ENCODE results near the gene SLC13A2. TPM values are rescaled to one million over a fixed set of nuclear protein-coding genes. Genes with fewer than 3 reads are reported as not detected.

SLC13A2 gene
- total RNA-seq, 1 donor from 2014 or later: not detected

DNA sequence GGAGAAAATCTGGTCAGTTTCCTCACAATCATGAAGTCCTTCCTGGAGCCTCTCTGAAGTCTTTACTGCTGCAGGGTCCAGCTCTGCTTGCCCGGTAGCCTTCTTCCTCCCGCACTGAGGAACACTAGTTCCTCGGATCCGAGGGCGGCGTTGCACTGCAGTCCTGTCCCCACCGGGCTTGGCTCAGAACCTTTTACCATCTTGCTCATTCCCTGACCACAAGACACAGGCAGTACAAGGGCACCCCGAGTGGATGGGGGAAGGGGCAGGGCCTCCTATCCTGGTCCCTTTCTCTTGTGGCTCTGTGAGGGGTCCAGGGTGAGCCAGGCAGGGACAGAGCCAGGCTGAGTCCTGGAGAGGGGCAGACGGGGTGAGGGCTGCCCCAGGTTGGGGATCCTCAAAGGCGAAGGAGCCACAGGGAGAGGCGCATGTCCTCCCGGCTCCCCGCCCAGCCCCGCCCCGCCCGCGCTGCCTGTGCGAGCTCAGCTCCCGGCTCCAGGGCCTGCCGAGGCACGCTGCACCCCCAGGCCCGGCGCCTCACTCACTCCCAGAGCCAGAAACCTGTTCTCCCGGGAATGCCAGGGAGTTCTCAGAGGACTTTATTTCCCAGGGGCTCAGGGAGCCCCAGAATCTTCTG is 34.2 kb downstream of the SLC13A2 start:
- Mint-ChIP-seq H3K27me3 (ENCODE audit: insufficient read depth, low read depth) (peaks cover 13% of the 10 kb centered on the region), H3K9me3 (no peaks in the 10 kb centered on the region), H3K36me3 (no peaks in the 10 kb centered on the region), H3K4me1 (peaks cover 3% of the 10 kb centered on the region), H3K27ac (peak overlapping the region; percentile 46), H3K4me3 (no peak overlapping the region)
- Histone ChIP-seq H4K20me1 (ENCODE audit: low read depth) (no peaks in the 10 kb centered on the region), H3K36me3 (no peaks in the 10 kb centered on the region), H3K9ac (no peak overlapping the region), H3K9me3 (ENCODE audit: low read depth) (no peaks in the 10 kb centered on the region), H3F3A (ENCODE audit: low read depth) (no peaks in the 10 kb centered on the region), H3K79me2 (ENCODE audit: low read depth) (no peaks in the 10 kb centered on the region), H3K4me2 (no peak overlapping the region), H3K4me1 (no peaks in the 10 kb centered on the region), H3K27me3 (no peaks in the 10 kb centered on the region), H3K4me3 (no peak overlapping the region), H2AFZ (replicated peaks) (no peak overlapping the region), H3K27ac (no peak overlapping the region)
- no peak for DNase-seq (ENCODE audit: low spot score)
- TF ChIP-seq, protein P1, sequence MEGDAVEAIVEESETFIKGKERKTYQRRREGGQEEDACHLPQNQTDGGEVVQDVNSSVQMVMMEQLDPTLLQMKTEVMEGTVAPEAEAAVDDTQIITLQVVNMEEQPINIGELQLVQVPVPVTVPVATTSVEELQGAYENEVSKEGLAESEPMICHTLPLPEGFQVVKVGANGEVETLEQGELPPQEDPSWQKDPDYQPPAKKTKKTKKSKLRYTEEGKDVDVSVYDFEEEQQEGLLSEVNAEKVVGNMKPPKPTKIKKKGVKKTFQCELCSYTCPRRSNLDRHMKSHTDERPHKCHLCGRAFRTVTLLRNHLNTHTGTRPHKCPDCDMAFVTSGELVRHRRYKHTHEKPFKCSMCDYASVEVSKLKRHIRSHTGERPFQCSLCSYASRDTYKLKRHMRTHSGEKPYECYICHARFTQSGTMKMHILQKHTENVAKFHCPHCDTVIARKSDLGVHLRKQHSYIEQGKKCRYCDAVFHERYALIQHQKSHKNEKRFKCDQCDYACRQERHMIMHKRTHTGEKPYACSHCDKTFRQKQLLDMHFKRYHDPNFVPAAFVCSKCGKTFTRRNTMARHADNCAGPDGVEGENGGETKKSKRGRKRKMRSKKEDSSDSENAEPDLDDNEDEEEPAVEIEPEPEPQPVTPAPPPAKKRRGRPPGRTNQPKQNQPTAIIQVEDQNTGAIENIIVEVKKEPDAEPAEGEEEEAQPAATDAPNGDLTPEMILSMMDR (IDR thresholded peaks at IDR 0.05): no peak
- TF ChIP-seq EZH2 (IDR thresholded peaks at IDR 0.05): no peak
- TF ChIP-seq EZH2phosphoT487 (IDR thresholded peaks at IDR 0.05): no peak

DNA sequence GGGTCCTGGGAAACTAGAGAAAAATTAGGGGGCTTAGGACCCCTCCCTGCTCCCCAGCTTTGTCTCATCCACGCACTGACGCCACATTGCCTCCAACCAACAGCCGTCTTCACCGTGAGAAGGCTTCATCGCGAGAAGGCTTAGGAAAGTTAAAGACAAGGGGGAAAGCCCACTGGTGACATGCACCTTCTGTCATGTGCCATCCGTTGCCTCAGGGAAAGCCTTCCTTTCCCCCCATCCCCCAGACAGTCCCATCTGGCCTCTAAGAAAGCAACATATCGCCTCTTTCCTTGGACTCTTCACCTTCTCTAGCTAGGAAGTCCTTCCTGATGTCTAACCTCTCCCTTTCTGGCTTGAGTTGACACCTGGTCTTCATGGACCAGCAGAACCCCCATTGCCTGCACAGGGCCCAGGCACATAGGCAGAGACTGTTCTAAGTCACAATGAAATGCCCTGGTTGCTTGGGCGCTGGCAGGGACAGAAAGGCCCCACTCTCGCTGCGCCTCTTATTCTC is 34.8 kb downstream of the SLC13A2 start:
- H3K9ac ChIP-seq: no peak overlapping the region
- H2AFZ ChIP-seq (replicated peaks): no peak overlapping the region
- H3K36me3 ChIP-seq: no peaks in the 10 kb centered on the region
- no peaks in the 10 kb centered on the region for H3K4me1 ChIP-seq
- peaks cover 3% of the 10 kb centered on the region for H3K4me1 Mint-ChIP-seq
- TF ChIP-seq, protein P1 (IDR thresholded peaks at IDR 0.05): no peak
- TF ChIP-seq EZH2phosphoT487 (IDR thresholded peaks at IDR 0.05): no peak
- no peak for TF ChIP-seq EZH2 (IDR thresholded peaks at IDR 0.05)
- no peak for DNase-seq (ENCODE audit: low spot score)
- H3K4me2 ChIP-seq: no peak overlapping the region
- H3K27ac ChIP-seq: no peak overlapping the region
- H3K9me3 Mint-ChIP-seq: no peaks in the 10 kb centered on the region
- no peaks in the 10 kb centered on the region for H4K20me1 ChIP-seq (ENCODE audit: low read depth)
- H3K27me3 Mint-ChIP-seq (ENCODE audit: insufficient read depth, low read depth): peaks cover 13% of the 10 kb centered on the region
- no peaks in the 10 kb centered on the region for H3K79me2 ChIP-seq (ENCODE audit: low read depth)
- H3K36me3 Mint-ChIP-seq: no peaks in the 10 kb centered on the region
- H3F3A ChIP-seq (ENCODE audit: low read depth): no peaks in the 10 kb centered on the region
- H3K4me3 ChIP-seq: no peak overlapping the region
- H3K27me3 ChIP-seq: no peaks in the 10 kb centered on the region
- peak overlapping the region; percentile 86 for H3K27ac Mint-ChIP-seq
- no peaks in the 10 kb centered on the region for H3K9me3 ChIP-seq (ENCODE audit: low read depth)
- no peak overlapping the region for H3K4me3 Mint-ChIP-seq

DNA sequence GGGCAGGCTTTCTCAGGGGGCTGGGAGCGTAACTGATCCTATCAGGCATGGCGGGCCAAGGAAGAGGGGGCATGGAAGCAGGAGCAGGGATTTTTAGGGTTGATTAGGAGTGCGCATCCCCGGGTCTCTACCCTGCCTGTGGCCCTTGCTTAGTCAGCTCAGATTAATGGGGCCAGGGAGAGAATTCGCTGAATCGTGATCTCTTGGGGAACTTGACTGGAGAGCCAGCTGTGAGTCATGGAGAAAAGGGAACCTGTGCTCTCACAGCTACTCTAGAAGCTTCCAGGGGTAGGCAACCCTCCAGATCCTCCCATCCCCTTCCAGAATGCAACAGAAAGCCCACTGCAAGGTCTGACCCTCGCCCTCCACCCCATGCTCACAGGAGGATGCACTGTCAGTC is 36.3 kb downstream of the SLC13A2 start:
- Histone ChIP-seq H3K27me3 (no peaks in the 10 kb centered on the region), H3K4me3 (no peak overlapping the region), H3K79me2 (ENCODE audit: low read depth) (no peaks in the 10 kb centered on the region), H2AFZ (replicated peaks) (no peak overlapping the region), H3F3A (ENCODE audit: low read depth) (no peaks in the 10 kb centered on the region), H3K27ac (no peak overlapping the region), H3K36me3 (no peaks in the 10 kb centered on the region), H3K9ac (no peak overlapping the region), H3K4me1 (no peaks in the 10 kb centered on the region), H3K9me3 (ENCODE audit: low read depth) (no peaks in the 10 kb centered on the region), H4K20me1 (ENCODE audit: low read depth) (no peaks in the 10 kb centered on the region), H3K4me2 (no peak overlapping the region)
- no peaks in the 10 kb centered on the region for H3K9me3 Mint-ChIP-seq
- TF ChIP-seq, protein P1 (IDR thresholded peaks at IDR 0.05): no peak
- TF ChIP-seq EZH2 (IDR thresholded peaks at IDR 0.05) (no peak), EZH2phosphoT487 (IDR thresholded peaks at IDR 0.05) (no peak)
- H3K27me3 Mint-ChIP-seq (ENCODE audit: insufficient read depth, low read depth): peaks cover 16% of the 10 kb centered on the region
- DNase-seq (ENCODE audit: low spot score): no peak
- no peaks in the 10 kb centered on the region for H3K36me3 Mint-ChIP-seq
- H3K27ac Mint-ChIP-seq: peak overlapping the region; percentile 72
- H3K4me1 Mint-ChIP-seq: peaks cover 3% of the 10 kb centered on the region
- H3K4me3 Mint-ChIP-seq: no peak overlapping the region

All from neural progenitor cell (in vitro differentiated cells).